GM23338 (cell line): ENCODE results near the gene SRRT. TPM values are rescaled to one million over a fixed set of nuclear protein-coding genes. Genes with fewer than 3 reads are reported as not detected.

ENCODE experiments used
- ATAC-seq: fragments of 200-7000 bp; cut with Tn5 transposase; 3 replicates; pipeline ENCODE4 v1.9.1; 2020
- DNase-seq: peaks from one replicate; pipeline ENCODE4 v3.0.0-alpha.2; 2015; ENCODE audit warnings: low spot score
- H2AFZ ChIP-seq: fragments of 200-600 bp; sonication (generic); 2 replicates; pipeline ENCODE4 v1.8.0; 2016; ENCODE audit warnings: antibody characterized with exemption, mild to moderate bottlenecking, moderate library complexity
- H3F3A ChIP-seq: fragments of 200-600 bp; sonication (generic); replicated peaks from 2 replicates; pipeline ENCODE4 v1.8.0; 2017; ENCODE audit warnings: antibody characterized with exemption, mixed run types, low read depth
- H3K27ac ChIP-seq: fragments of 200-600 bp; sonication (generic); 2 replicates; pipeline ENCODE4 v1.6.1; 2016; ENCODE audit warnings: low read depth
- H3K27me3 ChIP-seq: fragments of 200-600 bp; sonication (generic); 2 replicates; pipeline ENCODE4 v1.8.0; 2016; ENCODE audit warnings: mild to moderate bottlenecking, mixed run types, moderate library complexity; ENCODE audit not compliant: insufficient read depth
- H3K36me3 ChIP-seq: fragments of 200-600 bp; sonication (generic); 2 replicates; pipeline ENCODE4 v1.8.0; 2016; ENCODE audit warnings: mild to moderate bottlenecking; ENCODE audit not compliant: insufficient read depth
- H3K4me1 ChIP-seq: fragments of 200-600 bp; sonication (generic); 2 replicates; pipeline ENCODE4 v1.8.0; 2016; ENCODE audit warnings: mild to moderate bottlenecking, moderate library complexity; ENCODE audit not compliant: insufficient read depth
- H3K4me2 ChIP-seq: fragments of 200-600 bp; sonication (generic); 2 replicates; pipeline ENCODE4 v1.7.1; 2017; ENCODE audit warnings: mixed run types
- H3K4me3 ChIP-seq: fragments of 200-600 bp; sonication (generic); 2 replicates; pipeline ENCODE4 v1.6.1; 2016; ENCODE audit warnings: mixed run types
- H3K79me2 ChIP-seq: fragments of 200-600 bp; sonication (generic); replicated peaks from 2 replicates; pipeline ENCODE4 v1.8.0; 2017; ENCODE audit warnings: mild to moderate bottlenecking; ENCODE audit not compliant: insufficient read depth
- H3K9me2 ChIP-seq: fragments of 200-600 bp; sonication (generic); 2 replicates; pipeline ENCODE4 v1.8.0; 2017; ENCODE audit not compliant: insufficient read depth
- H4K20me1 ChIP-seq: fragments of 200-600 bp; sonication (generic); replicated peaks from 2 replicates; pipeline ENCODE4 v1.8.0; 2017; ENCODE audit warnings: mild to moderate bottlenecking; ENCODE audit not compliant: insufficient read depth
- H3K27ac Mint-ChIP-seq: 2 replicates; pipeline ENCODE4 v1.8.0; 2020; ENCODE audit warnings: inconsistent platforms, mild to moderate bottlenecking, moderate library complexity, mixed read lengths
- H3K27me3 Mint-ChIP-seq: 3 replicates; pipeline ENCODE4 v1.8.0; 2022; ENCODE audit warnings: low read depth, mild to moderate bottlenecking, moderate library complexity, mixed read lengths, inconsistent platforms; ENCODE audit not compliant: insufficient read depth, poor library complexity
- H3K36me3 Mint-ChIP-seq: 3 replicates; pipeline ENCODE4 v1.8.0; 2021; ENCODE audit warnings: low read depth, mild to moderate bottlenecking, inconsistent platforms, moderate library complexity, mixed read lengths
- H3K4me1 Mint-ChIP-seq: 3 replicates; pipeline ENCODE4 v1.8.0; 2020; ENCODE audit warnings: mild to moderate bottlenecking, inconsistent platforms, mixed read lengths
- H3K4me3 Mint-ChIP-seq: 3 replicates; pipeline ENCODE4 v1.8.0; 2021; ENCODE audit warnings: moderate library complexity, mild to moderate bottlenecking, inconsistent platforms, mixed read lengths
- H3K9me3 Mint-ChIP-seq: 3 replicates; pipeline ENCODE4 v1.8.0; 2020; ENCODE audit warnings: moderate library complexity, mild to moderate bottlenecking, inconsistent platforms, mixed read lengths
- CREB1 ChIP-seq: fragments of 250-450 bp; sonication (Bioruptor Pico); IDR thresholded peaks from 2 replicates; pipeline ENCODE4 v1.5.0; 2020; ENCODE audit warnings: low read depth, mild to moderate bottlenecking, moderate library complexity
- CTCF ChIP-seq, 2 experiments: fragments of 200-600 bp in 1 of 2; sonication (generic) in 1 of 2; conservative IDR thresholded peaks; 2 replicates each; pipeline versions ENCODE4 v1.5.1 to v1.6.1; 2016 to 2017; ENCODE audit warnings: antibody characterized with exemption in 2 of 2, low read depth in 2 of 2, mild to moderate bottlenecking in 2 of 2, moderate library complexity in 1 of 2
- ETS1 ChIP-seq: IDR thresholded peaks from 2 replicates; pipeline ENCODE4 v1.6.1; 2016; ENCODE audit warnings: antibody characterized with exemption
- EZH2 ChIP-seq: fragments of 200-600 bp; sonication (generic); IDR thresholded peaks from one replicate; pipeline ENCODE4 v1.8.0; 2017; ENCODE audit warnings: antibody characterized with exemption, mild to moderate bottlenecking, low read depth; ENCODE audit not compliant: unreplicated experiment
- JUNB ChIP-seq: IDR thresholded peaks from one replicate; pipeline ENCODE4 v1.6.1; 2016; ENCODE audit warnings: antibody characterized with exemption; ENCODE audit not compliant: unreplicated experiment
- POLR2AphosphoS5 ChIP-seq: IDR thresholded peaks from 2 replicates; pipeline ENCODE4 v1.6.1; 2016; ENCODE audit warnings: antibody characterized with exemption, low read depth
- ZNF114 ChIP-seq: fragments of 250-450 bp; sonication (Bioruptor Pico); IDR thresholded peaks from 2 replicates; pipeline ENCODE4 v1.5.0; 2020; ENCODE audit warnings: mild to moderate bottlenecking, moderate library complexity
- ZNF331 ChIP-seq: fragments of 250-450 bp; sonication (Bioruptor Pico); IDR thresholded peaks from 2 replicates; pipeline ENCODE4 v1.5.0; 2020; ENCODE audit warnings: low read depth, mild to moderate bottlenecking, moderate library complexity
- ZNF462 ChIP-seq: fragments of 250-450 bp; sonication (Bioruptor Pico); IDR thresholded peaks from 2 replicates; pipeline ENCODE4 v1.5.0; 2020; ENCODE audit warnings: mild to moderate bottlenecking, moderate library complexity
- polyA plus RNA-seq: library from polyadenylated mRNA; unstranded; fragments of >200 nt; fragmentation: Nextera tagmentation; extraction: Ambion mirVana; gene quantifications from 2 replicates; pipeline ENCODE4 v1.2.1, GENCODE V29; 2016
- total RNA-seq: library from RNA; depleted of rRNA; stranded (reverse); fragments of >200 nt; shearing (Covaris generic); gene quantifications from 2 replicates; pipeline ENCODE4 v1.2.3, GENCODE V29; 2014

Gene SRRT
- total and polyA plus RNA-seq, 2 experiments from 2014 or later: 113 to 140 TPM

GRCh38 chr7:100878685-100879084, 3.8 kb downstream of the SRRT start:
- Mint-ChIP-seq H3K4me1 (peaks cover 37% of the 10 kb centered on the region), H3K27ac (no peak overlapping the region), H3K27me3 (peaks cover 24% of the 10 kb centered on the region), H3K36me3 (peaks cover 92% of the 10 kb centered on the region), H3K9me3 (peaks cover 3% of the 10 kb centered on the region; the same call in 1 of the 3 replicates), H3K4me3 (no peak overlapping the region)
- no peak overlapping the region for H3K4me2 ChIP-seq
- H3K4me3 ChIP-seq: no peak overlapping the region
- H3K4me1 ChIP-seq: peaks cover 8% of the 10 kb centered on the region
- H2AFZ ChIP-seq: no peak overlapping the region
- H3K79me2 ChIP-seq: peaks cover 79% of the 10 kb centered on the region
- H3K27me3 ChIP-seq: no peaks in the 10 kb centered on the region
- TF ChIP-seq ZNF462: no peak
- peaks cover 34% of the 10 kb centered on the region for H3F3A ChIP-seq
- peaks cover 60% of the 10 kb centered on the region for H4K20me1 ChIP-seq
- peaks cover 53% of the 10 kb centered on the region for H3K36me3 ChIP-seq
- ATAC-seq: no peak
- no peak for DNase-seq
- H3K27ac ChIP-seq: no peak overlapping the region
- H3K9me2 ChIP-seq: no peaks in the 10 kb centered on the region

GRCh38 chr7:100879685-100880261, 4.9 kb downstream of the SRRT start:
- peaks cover 3% of the 10 kb centered on the region; the same call in 1 of the 3 replicates for H3K9me3 Mint-ChIP-seq
- Histone ChIP-seq H3K9me2 (no peaks in the 10 kb centered on the region), H3K27me3 (no peaks in the 10 kb centered on the region), H3K27ac (peak overlapping the region; percentile 69; the same call in 1 of the 2 replicates), H4K20me1 (peaks cover 60% of the 10 kb centered on the region), H3K36me3 (peaks cover 58% of the 10 kb centered on the region), H3F3A (peaks cover 30% of the 10 kb centered on the region), H3K79me2 (peaks cover 79% of the 10 kb centered on the region), H3K4me1 (peaks cover 8% of the 10 kb centered on the region), H2AFZ (no peak overlapping the region), H3K4me2 (no peak overlapping the region), H3K4me3 (no peak overlapping the region)
- H3K27me3 Mint-ChIP-seq: peaks cover 20% of the 10 kb centered on the region
- no peak for ATAC-seq
- H3K36me3 Mint-ChIP-seq: peaks cover 92% of the 10 kb centered on the region
- H3K4me1 Mint-ChIP-seq: peaks cover 37% of the 10 kb centered on the region
- H3K27ac Mint-ChIP-seq: peak overlapping the region; percentile 62
- no peak overlapping the region; the same call in 2 of the 3 replicates for H3K4me3 Mint-ChIP-seq
- no peak for DNase-seq
- TF ChIP-seq ZNF331 (CRISPR knock-in tag): no peak
- TF ChIP-seq ETS1: no peak
- TF ChIP-seq ZNF114: no peak
- TF ChIP-seq CREB1 (CRISPR knock-in tag): no peak
- TF ChIP-seq JUNB: no peak
- no peak for TF ChIP-seq CTCF (conservative IDR thresholded peaks at IDR 0.05; ENCODE audit: low read depth in 2 of 2)
- no peak for TF ChIP-seq EZH2
- TF ChIP-seq POLR2AphosphoS5: no peak
